IPS-11a (cell line): ENCODE results near the gene C5orf15.

ENCODE experiments used
- H3K4me3 ChIP-seq: one replicate; pipeline ENCODE4 v1.5.1; 2013; ENCODE audit warnings: low read depth, low read length, control low read depth

C5orf15 gene

GRCh38 chr5:133968204-133968980 lies at the start of gene C5orf15:
TSS of gene C5orf15 (minus strand) at chr5:133968625. CDS start at chr5:133968584, 41 bp downstream.
- H3K4me3 ChIP-seq: peak within 1 kb of the TSS; percentile 87

- no peak overlapping the region for H3K4me3 ChIP-seq
Observed at GRCh38 chr5:134008266-134008749, 39.9 kb upstream of the C5orf15 start.

GRCh38 chr5:134007581-134008265 lies 39.3 kb upstream of the C5orf15 start:
- no peak overlapping the region for H3K4me3 ChIP-seq

GRCh38 chr5:134006115-134006514 lies 37.7 kb upstream of the C5orf15 start:
- H3K4me3 ChIP-seq: no peak overlapping the region

- H3K4me3 ChIP-seq: peak overlapping the region; percentile 85
Observed at GRCh38 chr5:134005417-134006061, 37.1 kb upstream of the C5orf15 start.

- H3K4me3 ChIP-seq: peak within 1 kb of the TSS; percentile 85
Observed at GRCh38 chr5:134004626-134005416, 36.4 kb upstream of the C5orf15 start, which contains the start of gene VDAC1. TSS of gene VDAC1 (minus strand) at chr5:134004975. CDS start at chr5:133993012, 11,963 bp downstream.

- H3K4me3 ChIP-seq: peak overlapping the region; percentile 85
Observed at GRCh38 chr5:134003817-134004625, 35.6 kb upstream of the C5orf15 start.

GRCh38 chr5:134003064-134003816 lies 34.8 kb upstream of the C5orf15 start:
- peak overlapping the region; percentile 85 for H3K4me3 ChIP-seq

- H3K4me3 ChIP-seq: no peak overlapping the region
Observed at GRCh38 chr5:134001938-134002731, 33.7 kb upstream of the C5orf15 start.

GRCh38 chr5:134000696-134001453 lies 32.5 kb upstream of the C5orf15 start:
- H3K4me3 ChIP-seq: no peak overlapping the region

GRCh38 chr5:134000091-134000511 lies 31.7 kb upstream of the C5orf15 start:
- H3K4me3 ChIP-seq: no peak overlapping the region

- H3K4me3 ChIP-seq: no peak overlapping the region
Observed at GRCh38 chr5:133998807-133999206, 30.4 kb upstream of the C5orf15 start.

GRCh38 chr5:133998042-133998441 lies 29.6 kb upstream of the C5orf15 start:
- H3K4me3 ChIP-seq: no peak overlapping the region

GRCh38 chr5:133996683-133997252 lies 28.3 kb upstream of the C5orf15 start:
- no peak overlapping the region for H3K4me3 ChIP-seq

- H3K4me3 ChIP-seq: no peak overlapping the region
Observed at GRCh38 chr5:133995883-133996563, 27.6 kb upstream of the C5orf15 start.

- H3K4me3 ChIP-seq: no peak overlapping the region
Observed at GRCh38 chr5:133995341-133995740, 26.9 kb upstream of the C5orf15 start.

GRCh38 chr5:133994990-133995333 lies 26.5 kb upstream of the C5orf15 start:
- H3K4me3 ChIP-seq: no peak overlapping the region
